Measurements from ENCODE around the gene DMRTC2. TPM values are rescaled to one million over a fixed set of nuclear protein-coding genes. Genes with fewer than 3 reads are reported as not detected.
"Not testable (repeated sequence)": the region's sequence is repeated elsewhere in the genome, so short reads cannot be mapped to it uniquely, and the experiment has no call there.

The DMRTC2 gene
- total and polyA plus RNA-seq, 4 experiments from 2014 or later = not detected

DNA sequence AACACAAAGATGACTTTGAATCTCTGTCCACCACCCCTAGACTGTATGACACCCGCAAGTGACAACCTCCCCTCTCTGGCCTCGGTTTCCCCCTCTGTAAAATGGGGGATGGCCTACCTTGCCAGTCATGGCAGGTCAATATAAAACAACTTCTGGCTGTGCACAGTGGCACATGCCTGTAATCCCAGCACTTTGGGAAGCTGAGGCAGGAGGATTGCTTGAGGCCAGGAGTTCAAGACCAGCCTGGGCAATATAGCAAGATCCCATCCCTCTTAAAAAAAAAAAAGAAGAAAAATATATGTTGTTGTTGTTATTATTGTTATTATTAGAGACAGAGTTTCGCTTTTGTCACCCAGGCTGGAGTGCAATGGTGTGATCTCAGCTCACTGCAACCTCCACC is 31.1 kb downstream of the DMRTC2 start:
- H3K4me3 ChIP-seq (ENCODE audit: low read length in 2 of 2) = peak overlapping the region in 1 of 2 donors; percentile 40
- ChIA-PET POLR2A (ENCODE audit: partially characterized antibody) (interaction anchor here (0.9 to 11.3 kb wide), 10 partner anchors 9 to 71 kb away, joined by 3 to 579 read pairs (median 12); partner anchors contain the start of genes ARHGEF1, ERFL and RPS19), CTCF (ENCODE audit: partially characterized antibody) (interaction anchor here (0.6 to 9.0 kb wide), 7 partner anchors 9 to 556 kb away, joined by 3 to 142 read pairs (median 61); partner anchors contain the start of gene RPS19)
- peak overlapping the region; percentile 68 to 88 (median 80) for H3K4me3 Mint-ChIP-seq
- H3K4me1 ChIP-seq (ENCODE audit: insufficient read depth, low read length) = peaks cover 97% of the 10 kb centered on the region
- not testable (repeated sequence) for H3K27me3 Mint-ChIP-seq; H3K9me3 ChIP-seq (ENCODE audit: control insufficient read depth in 1 of 2, low read length in 2 of 2); H3K27me3 ChIP-seq (ENCODE audit: insufficient read depth, low read length); H3K9me3 Mint-ChIP-seq; DNase-seq; H3K36me3 ChIP-seq (ENCODE audit: insufficient read depth, low read length)
- peak overlapping the region; percentile 66 for H3K27ac ChIP-seq (ENCODE audit: low read depth, low read length)
- peak overlapping the region; percentile 95 to 100 (median 98) for H3K27ac Mint-ChIP-seq
- intact Hi-C loops (cut with micrococcal nuclease) = loop anchor here (1.0 kb wide), 3 partner anchors 11 to 52 kb away; partner anchors contain the start of gene ERFL
- H3K36me3 Mint-ChIP-seq = peaks cover 6 to 10% of the 10 kb centered on the region in 2 donors
- H3K4me1 Mint-ChIP-seq = peaks cover 43 to 97% (median 68%) of the 10 kb centered on the region in 4 donors

DNA sequence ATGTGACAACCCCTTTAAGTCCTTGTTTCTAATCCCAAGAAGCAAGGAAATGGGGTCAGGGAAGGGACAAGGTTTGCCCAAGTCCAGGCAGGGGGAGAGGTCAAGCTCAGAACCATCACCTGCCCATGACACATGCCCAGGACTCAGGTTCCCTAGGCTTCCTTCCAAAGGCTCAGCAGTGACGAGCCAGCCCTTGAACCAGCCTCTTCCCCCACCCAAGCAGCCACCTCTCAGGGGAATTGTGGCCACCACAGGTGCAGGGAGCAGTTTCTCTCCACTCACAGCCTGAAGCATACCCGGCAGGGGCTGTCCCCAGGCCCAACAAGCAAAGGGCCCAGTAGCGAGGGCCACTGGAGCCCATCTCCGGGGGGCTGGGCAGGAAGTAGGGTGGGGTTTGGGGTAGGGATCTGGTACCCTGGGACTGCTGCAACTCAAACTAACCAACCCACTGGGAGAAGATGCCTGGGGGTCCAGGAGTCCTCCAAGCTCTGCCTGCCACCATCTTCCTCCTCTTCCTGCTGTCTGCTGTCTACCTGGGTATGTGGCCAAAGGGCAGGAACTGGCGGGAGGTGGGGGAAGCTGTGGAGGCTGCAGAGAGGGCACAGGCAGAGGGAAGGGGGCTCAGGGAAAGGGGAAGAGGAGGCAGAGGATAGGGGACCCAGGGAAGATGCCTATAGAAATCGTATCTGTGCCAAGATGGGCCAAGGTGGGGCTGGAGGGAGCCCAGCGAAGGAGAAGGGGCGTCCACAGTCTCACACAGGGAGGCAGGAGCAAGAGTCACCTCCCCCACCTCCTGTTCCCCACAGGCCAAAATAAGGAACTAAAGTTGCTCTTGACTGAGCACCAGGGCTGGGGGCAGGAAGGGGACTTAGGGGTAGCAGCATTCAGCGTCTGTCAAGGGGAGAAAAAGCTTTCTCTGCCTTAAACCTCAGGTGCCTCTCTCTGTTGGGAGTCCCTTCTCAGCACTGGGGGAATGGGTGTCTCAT is 32.3 kb downstream of the DMRTC2 start, which contains the start of gene CD79A:
Gene CD79A, plus strand, starts transcription at position 433 of the 986 bp plus-strand sequence. Its CDS starts 26 bp downstream, at position 459.
- Mint-ChIP-seq H3K4me1 (peaks cover 39 to 94% (median 64%) of the 10 kb centered on the region in 4 donors), H3K9me3 (peaks cover 0 to 2% (median 0%) of the 10 kb centered on the region in 8 donors), H3K27me3 (no peaks in the 10 kb centered on the region), H3K36me3 (no peaks in the 10 kb centered on the region), H3K27ac (peak within 1 kb of the TSS; percentile 95 to 100 (median 98)), H3K4me3 (peak within 1 kb of the TSS in 7 of 8 donors; percentile 23 to 88 (median 72))
- H3K36me3 ChIP-seq (ENCODE audit: insufficient read depth, low read length) = no peaks in the 10 kb centered on the region
- intact Hi-C loops (cut with micrococcal nuclease) = no loop called here
- DNase-seq = peak in 1 of 5 donors; percentile 35
- ChIA-PET POLR2A (ENCODE audit: partially characterized antibody) (interaction anchor here (0.9 to 11.3 kb wide), 9 partner anchors 10 to 82 kb away, joined by 3 to 579 read pairs (median 5); partner anchors contain the start of genes ARHGEF1, ERFL, RABAC1 and RPS19), CTCF (ENCODE audit: partially characterized antibody) (interaction anchor here (0.9 to 9.0 kb wide), 4 partner anchors 10 to 75 kb away, joined by 3 to 142 read pairs (median 93); partner anchors contain the start of gene RPS19)
- H3K27ac ChIP-seq (ENCODE audit: low read depth, low read length) = peak within 1 kb of the TSS; percentile 66
- H3K4me3 ChIP-seq (ENCODE audit: low read length in 2 of 2) = peak within 1 kb of the TSS; percentile 3 to 40
- peaks cover 96% of the 10 kb centered on the region for H3K4me1 ChIP-seq (ENCODE audit: insufficient read depth, low read length)
- H3K27me3 ChIP-seq (ENCODE audit: insufficient read depth, low read length) = no peaks in the 10 kb centered on the region
- H3K9me3 ChIP-seq (ENCODE audit: control insufficient read depth in 1 of 2, low read length in 2 of 2) = no peaks in the 10 kb centered on the region

DNA sequence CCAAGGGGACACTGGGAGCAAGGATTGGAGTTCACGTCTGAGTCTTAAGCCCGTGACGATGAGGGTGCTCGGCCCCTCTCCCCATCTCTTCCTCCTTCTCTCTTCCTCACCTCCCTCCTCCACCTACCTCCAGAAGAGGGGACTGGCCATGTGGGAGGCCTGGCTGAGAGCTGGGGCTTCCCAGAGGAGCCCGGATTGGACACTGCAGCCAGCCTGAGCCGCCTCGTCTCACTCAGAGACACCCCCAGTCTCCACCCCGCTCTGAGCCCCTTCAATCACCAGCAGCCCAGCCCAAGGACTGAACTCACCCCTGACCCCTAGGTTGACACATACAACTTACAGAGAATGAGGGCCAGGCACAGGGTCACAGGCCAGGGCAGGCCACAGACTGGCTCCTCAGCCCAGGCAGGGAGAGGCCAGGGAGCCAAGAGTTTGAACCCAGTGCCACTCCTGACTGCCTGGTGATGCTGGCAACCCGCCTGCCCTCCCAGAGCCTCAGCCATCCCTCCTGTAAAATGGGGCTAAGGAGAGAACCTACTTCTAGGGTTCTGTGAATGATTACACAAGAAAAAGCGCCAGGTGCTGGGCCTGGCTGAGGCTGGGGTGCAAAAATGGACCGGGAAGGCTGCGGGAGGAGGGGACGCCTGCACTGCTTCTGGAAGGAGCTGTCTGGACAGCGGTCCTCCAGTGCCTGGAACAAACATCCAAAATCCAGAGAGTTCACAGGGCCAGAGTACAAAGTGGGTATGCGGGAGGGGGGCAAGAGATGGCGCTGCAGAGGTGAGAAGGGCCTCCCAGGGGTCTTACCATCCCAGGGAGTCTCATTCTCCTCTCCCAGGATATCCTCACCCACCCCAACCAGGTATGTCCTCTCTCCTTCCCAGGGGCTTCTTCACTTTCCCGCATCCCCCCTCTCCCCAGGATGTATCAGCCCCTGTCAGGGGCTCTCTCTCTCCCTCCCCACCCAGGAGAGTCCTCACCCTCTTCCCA is 33.4 kb downstream of the DMRTC2 start:
- H3K36me3 Mint-ChIP-seq = peaks cover 4 to 5% of the 10 kb centered on the region in 2 donors
- Histone ChIP-seq H3K27ac (ENCODE audit: low read depth, low read length) (peak overlapping the region; percentile 66), H3K4me3 (ENCODE audit: low read length in 2 of 2) (peak overlapping the region in 1 of 2 donors; percentile 3), H3K9me3 (ENCODE audit: control insufficient read depth in 1 of 2, low read length in 2 of 2) (no peaks in the 10 kb centered on the region), H3K27me3 (ENCODE audit: insufficient read depth, low read length) (no peaks in the 10 kb centered on the region), H3K36me3 (ENCODE audit: insufficient read depth, low read length) (no peaks in the 10 kb centered on the region), H3K4me1 (ENCODE audit: insufficient read depth, low read length) (peaks cover 91% of the 10 kb centered on the region)
- H3K4me3 Mint-ChIP-seq = peak overlapping the region in 7 of 8 donors; percentile 23 to 72 (median 40)
- CTCF ChIA-PET (ENCODE audit: partially characterized antibody) = interaction anchor here (7.8 to 9.0 kb wide), 2 partner anchors 9 to 16 kb away, joined by 125 to 142 read pairs; partner anchors contain the start of gene RPS19
- DNase-seq = peak in 1 of 5 donors; percentile 24
- intact Hi-C loops (cut with micrococcal nuclease) = no loop called here
- POLR2A ChIA-PET (ENCODE audit: partially characterized antibody) = interaction anchor here (1.0 to 11.3 kb wide), 5 partner anchors 9 to 81 kb away, joined by 3 to 579 read pairs (median 8); partner anchors contain the start of genes ARHGEF1, RABAC1 and RPS19
- no peaks in the 10 kb centered on the region for H3K27me3 Mint-ChIP-seq
- peak overlapping the region; percentile 89 to 100 (median 98) for H3K27ac Mint-ChIP-seq
- H3K9me3 Mint-ChIP-seq = no peaks in the 10 kb centered on the region
- H3K4me1 Mint-ChIP-seq = peaks cover 39 to 89% (median 59%) of the 10 kb centered on the region in 4 donors

DNA sequence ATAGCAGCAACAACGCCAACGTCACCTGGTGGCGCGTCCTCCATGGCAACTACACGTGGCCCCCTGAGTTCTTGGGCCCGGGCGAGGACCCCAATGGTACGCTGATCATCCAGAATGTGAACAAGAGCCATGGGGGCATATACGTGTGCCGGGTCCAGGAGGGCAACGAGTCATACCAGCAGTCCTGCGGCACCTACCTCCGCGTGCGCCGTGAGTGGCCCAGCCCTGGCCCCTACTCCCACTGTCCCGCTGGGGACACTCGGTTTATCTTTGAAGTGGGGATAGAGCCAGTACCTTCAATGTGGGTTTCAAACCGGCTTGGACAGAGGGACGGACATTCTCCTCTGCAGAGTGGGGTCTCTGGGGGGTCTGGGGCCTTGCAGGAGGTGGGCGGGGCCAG is 34.2 kb downstream of the DMRTC2 start:
- intact Hi-C loops (cut with micrococcal nuclease) = no loop called here
- DNase-seq = peak in 1 of 5 donors; percentile 14
- POLR2A ChIA-PET (ENCODE audit: partially characterized antibody) = interaction anchor here (9.5 kb wide), 1 partner anchor 8 kb away, joined by 579 read pairs; the partner anchor contains the start of gene ARHGEF1

GRCh38 chr19:41879670-41880328 is 35.0 kb downstream of the DMRTC2 start:
- H3K27ac ChIP-seq (ENCODE audit: low read depth, low read length) = peak overlapping the region; percentile 32
- CTCF ChIA-PET (ENCODE audit: partially characterized antibody) = interaction anchor here (0.5 kb wide), 1 partner anchor 73 kb away, joined by 3 read pairs; no protein-coding TSS in a partner anchor
- intact Hi-C loops (cut with micrococcal nuclease) = no loop called here

More for the DNA sequence above, 34.2 kb downstream of the DMRTC2 start:
- H3K4me3 Mint-ChIP-seq = peak overlapping the region in 1 of 8 donors; percentile 25
- H3K36me3 ChIP-seq (ENCODE audit: insufficient read depth, low read length) = no peaks in the 10 kb centered on the region
- H3K27me3 ChIP-seq (ENCODE audit: insufficient read depth, low read length) = no peaks in the 10 kb centered on the region
- peaks cover 36 to 88% (median 56%) of the 10 kb centered on the region in 4 donors for H3K4me1 Mint-ChIP-seq
- peak overlapping the region; percentile 10 to 100 (median 80) for H3K27ac Mint-ChIP-seq
- H3K9me3 ChIP-seq (ENCODE audit: control insufficient read depth in 1 of 2, low read length in 2 of 2) = no peaks in the 10 kb centered on the region
- CTCF ChIA-PET (ENCODE audit: partially characterized antibody) = no interaction called here
- peak overlapping the region; percentile 32 for H3K27ac ChIP-seq (ENCODE audit: low read depth, low read length)
- no peaks in the 10 kb centered on the region for H3K27me3 Mint-ChIP-seq
- H3K36me3 Mint-ChIP-seq = peaks cover 11% of the 10 kb centered on the region in 2 donors
- no peaks in the 10 kb centered on the region for H3K9me3 Mint-ChIP-seq
- peaks cover 82% of the 10 kb centered on the region for H3K4me1 ChIP-seq (ENCODE audit: insufficient read depth, low read length)
- H3K4me3 ChIP-seq (ENCODE audit: low read length in 2 of 2) = no peak overlapping the region

More at GRCh38 chr19:41879670-41880328, 35.0 kb downstream of the DMRTC2 start:
- Histone ChIP-seq H3K36me3 (ENCODE audit: insufficient read depth, low read length) (no peaks in the 10 kb centered on the region), H3K4me3 (ENCODE audit: low read length in 2 of 2) (no peak overlapping the region), H3K4me1 (ENCODE audit: insufficient read depth, low read length) (peaks cover 77% of the 10 kb centered on the region), H3K27me3 (ENCODE audit: insufficient read depth, low read length) (no peaks in the 10 kb centered on the region), H3K9me3 (ENCODE audit: control insufficient read depth in 1 of 2, low read length in 2 of 2) (no peaks in the 10 kb centered on the region)
- Mint-ChIP-seq H3K27ac (peak overlapping the region; percentile 80 to 95 (median 89)), H3K9me3 (no peaks in the 10 kb centered on the region), H3K27me3 (no peaks in the 10 kb centered on the region), H3K4me3 (peak overlapping the region in 6 of 8 donors; percentile 9 to 73 (median 58)), H3K4me1 (peaks cover 36 to 89% (median 53%) of the 10 kb centered on the region in 4 donors), H3K36me3 (peaks cover 11 to 17% of the 10 kb centered on the region in 2 donors)
- peak in 1 of 5 donors; percentile 28 for DNase-seq
- POLR2A ChIA-PET (ENCODE audit: partially characterized antibody) = interaction anchor here (0.7 to 13.9 kb wide), 4 partner anchors 14 to 371 kb away, joined by 4 to 349 read pairs (median 174); partner anchors contain the start of gene RPS19
